Keratinocyte (primary cell): ENCODE results near the gene FOXE3. TPM values are rescaled to one million over a fixed set of nuclear protein-coding genes. Genes with fewer than 3 reads are reported as not detected.

ENCODE experiments used
- DNase-seq: peaks from one replicate; pipeline ENCODE4 v3.0.0-alpha.2; 2011; ENCODE audit warnings: low read depth, missing footprints, low spot score
- FAIRE-seq: peaks from 2 replicates; lab custom pipeline; 2011; peaks lifted over from hg19 to GRCh38; lab: Jason Lieb, UNC
- H2AFZ ChIP-seq: 2 replicates; pipeline ENCODE4 v1.6.0; 2012; ENCODE audit warnings: low read length, control low read depth, inconsistent platforms; ENCODE audit not compliant: control insufficient read depth
- H3K27ac ChIP-seq: 2 replicates; pipeline ENCODE4 v1.5.1; 2011; ENCODE audit warnings: low read length; ENCODE audit not compliant: control insufficient read depth, insufficient read depth
- H3K27me3 ChIP-seq: 3 replicates; pipeline ENCODE4 v1.6.0; 2011; ENCODE audit warnings: low read length; ENCODE audit not compliant: control insufficient read depth, insufficient read depth; ENCODE audit errors: extremely low read depth
- H3K36me3 ChIP-seq, 2 experiments: 2 replicates in 1 of 2; 3 replicates in 1 of 2; pipeline ENCODE4 v1.5.1; 2011; ENCODE audit warnings: low read length in 2 of 2, mild to moderate bottlenecking in 1 of 2; ENCODE audit not compliant: control insufficient read depth in 2 of 2, insufficient read depth in 2 of 2; ENCODE audit errors: extremely low read depth in 1 of 2
- H3K4me1 ChIP-seq: 3 replicates; pipeline ENCODE4 v1.5.1; 2011; ENCODE audit warnings: low read length; ENCODE audit not compliant: control insufficient read depth, insufficient read depth; ENCODE audit errors: extremely low read depth
- H3K4me2 ChIP-seq: 3 replicates; pipeline ENCODE4 v1.6.0; 2011; ENCODE audit warnings: low read depth, low read length; ENCODE audit not compliant: control insufficient read depth, insufficient read depth; ENCODE audit errors: extremely low read depth
- H3K4me3 ChIP-seq, 3 experiments: fragments of 200-600 bp in 1 of 3; sonication (generic) in 1 of 3; 2 replicates in 2 of 3; 3 replicates in 1 of 3; pipeline ENCODE4 v1.5.1; 2011 to 2016; ENCODE audit warnings: low read length in 3 of 3, mild to moderate bottlenecking in 3 of 3, control low read depth in 2 of 3, inconsistent platforms in 1 of 3, low read depth in 1 of 3, mixed read lengths in 1 of 3, mixed run types in 1 of 3, moderate library complexity in 1 of 3; ENCODE audit not compliant: control insufficient read depth in 2 of 3, insufficient read depth in 2 of 3; ENCODE audit errors: extremely low read depth in 1 of 3
- H3K79me2 ChIP-seq: 2 replicates; pipeline ENCODE4 v1.6.0; 2012; ENCODE audit warnings: low read length; ENCODE audit not compliant: control insufficient read depth, insufficient read depth
- H3K9ac ChIP-seq: 3 replicates; pipeline ENCODE4 v1.6.0; 2011; ENCODE audit warnings: low read length; ENCODE audit not compliant: control insufficient read depth, insufficient read depth; ENCODE audit errors: extremely low read depth
- H3K9me1 ChIP-seq: 3 replicates; pipeline ENCODE4 v1.6.0; 2011; ENCODE audit warnings: low read length; ENCODE audit not compliant: control insufficient read depth, insufficient read depth; ENCODE audit errors: extremely low read depth
- H3K9me3 ChIP-seq: 2 replicates; pipeline ENCODE4 v1.5.1; 2012; ENCODE audit warnings: low read depth, low read length; ENCODE audit not compliant: control insufficient read depth
- H4K20me1 ChIP-seq: 3 replicates; pipeline ENCODE4 v1.6.0; 2011; ENCODE audit warnings: low read length; ENCODE audit not compliant: control insufficient read depth, insufficient read depth; ENCODE audit errors: extremely low read depth
- EZH2 ChIP-seq: IDR thresholded peaks from one replicate; pipeline ENCODE4 v1.6.1; 2012; ENCODE audit warnings: inconsistent platforms, mild to moderate bottlenecking, low read length, moderate library complexity
- dilution Hi-C: fragments of 300-500 bp; cut with MboI; formaldehyde crosslinking; loops from one replicate; pipeline ENCODE4 v1.7.0; 2020; ENCODE audit warnings: low sequenced_read_pairs; ENCODE audit not compliant: extremely low pct_ligation_motif_present
- polyA plus RNA-seq, 5 experiments: library from polyadenylated mRNA; depleted of rRNA in 3 of 5; stranded (reverse) in 3 of 5; stranded (forward) in 1 of 5; unstranded in 1 of 5; fragments of >200 nt; gene quantifications; 1 replicate in 1 of 5; 2 replicates in 3 of 5; 3 replicates in 1 of 5; pipeline versions ENCODE4 v1.2.1 to v1.2.3, GENCODE V29; 2011 to 2012; ENCODE audit warnings: missing spikeins in 2 of 5, low read depth in 1 of 5, low replicate concordance in 1 of 5
- TF ChIP-seq, protein P1 (sequence below), 3 experiments: IDR thresholded peaks in 1 of 3; conservative IDR thresholded peaks in 1 of 3; optimal IDR thresholded peaks in 1 of 3; 2 replicates in 2 of 3; 3 replicates in 1 of 3; pipeline versions ENCODE3 to v1.5.1; 2011; ENCODE audit warnings: low read length in 3 of 3, mild to moderate bottlenecking in 3 of 3, moderate library complexity in 2 of 3, control low read depth in 1 of 3, inconsistent platforms in 1 of 3; ENCODE audit not compliant: insufficient read depth in 2 of 3; ENCODE audit errors: extremely low read depth in 1 of 3

Gene FOXE3
- polyA plus RNA-seq, 1 donor (not counting 4 experiments of a cell fraction or from before 2014, with no cell fraction given) = not detected

DNA sequence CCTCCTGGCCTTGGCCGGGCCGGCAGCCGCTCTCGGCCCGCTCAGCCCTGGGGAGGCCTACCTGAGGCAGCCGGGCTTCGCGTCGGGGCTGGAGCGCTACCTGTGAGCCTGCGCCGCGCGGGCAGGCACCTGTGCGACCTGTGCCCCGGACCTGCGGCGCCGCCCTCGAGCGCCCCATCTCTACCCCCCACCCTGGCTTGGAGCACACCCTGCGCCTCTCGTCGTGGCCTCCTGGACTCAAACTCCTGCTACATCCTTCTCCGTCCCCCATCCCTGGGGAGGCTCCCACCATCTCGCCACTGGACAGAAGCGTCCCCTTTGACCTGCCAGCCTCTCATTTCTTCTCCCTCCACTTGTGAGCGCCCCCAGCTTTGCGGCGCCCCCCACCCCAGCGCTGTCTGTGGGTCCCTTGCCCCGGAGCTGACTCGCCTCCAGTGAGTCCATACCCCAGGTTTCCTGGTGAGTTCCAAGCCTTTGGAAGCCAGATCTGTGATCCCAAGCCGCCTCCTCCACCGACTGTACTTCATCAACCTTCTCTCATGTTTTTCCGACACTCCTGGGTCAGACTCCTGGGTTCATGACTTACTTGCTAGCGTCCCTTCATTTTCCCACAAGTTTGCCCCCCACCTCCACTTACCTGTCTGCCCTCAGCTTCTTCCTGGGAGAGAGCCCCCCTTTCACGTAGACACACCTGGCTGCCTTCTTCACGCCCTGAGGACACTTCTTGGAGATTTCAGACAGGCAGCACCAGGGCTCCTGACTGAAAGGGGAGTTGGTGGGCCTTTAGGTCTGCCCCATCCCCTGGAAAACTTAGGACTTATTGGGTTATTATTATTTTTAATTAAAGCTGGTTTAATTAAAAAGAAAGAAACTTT is 1.3 kb downstream of the FOXE3 start:
- Histone ChIP-seq H3K9me1 (no peaks in the 10 kb centered on the region), H3K9ac (no peak overlapping the region), H3K79me2 (no peaks in the 10 kb centered on the region), H4K20me1 (no peaks in the 10 kb centered on the region), H3K4me3 (no peak overlapping the region), H3K27me3 (peaks cover 51% of the 10 kb centered on the region), H3K4me2 (no peak overlapping the region), H2AFZ (no peak overlapping the region), H3K36me3 (no peaks in the 10 kb centered on the region), H3K27ac (no peak overlapping the region), H3K9me3 (no peaks in the 10 kb centered on the region), H3K4me1 (no peaks in the 10 kb centered on the region)
- DNase-seq (no peak), FAIRE-seq (no peak)
- dilution Hi-C loops = no loop called here
- no peak for TF ChIP-seq EZH2
- TF ChIP-seq, protein P1, sequence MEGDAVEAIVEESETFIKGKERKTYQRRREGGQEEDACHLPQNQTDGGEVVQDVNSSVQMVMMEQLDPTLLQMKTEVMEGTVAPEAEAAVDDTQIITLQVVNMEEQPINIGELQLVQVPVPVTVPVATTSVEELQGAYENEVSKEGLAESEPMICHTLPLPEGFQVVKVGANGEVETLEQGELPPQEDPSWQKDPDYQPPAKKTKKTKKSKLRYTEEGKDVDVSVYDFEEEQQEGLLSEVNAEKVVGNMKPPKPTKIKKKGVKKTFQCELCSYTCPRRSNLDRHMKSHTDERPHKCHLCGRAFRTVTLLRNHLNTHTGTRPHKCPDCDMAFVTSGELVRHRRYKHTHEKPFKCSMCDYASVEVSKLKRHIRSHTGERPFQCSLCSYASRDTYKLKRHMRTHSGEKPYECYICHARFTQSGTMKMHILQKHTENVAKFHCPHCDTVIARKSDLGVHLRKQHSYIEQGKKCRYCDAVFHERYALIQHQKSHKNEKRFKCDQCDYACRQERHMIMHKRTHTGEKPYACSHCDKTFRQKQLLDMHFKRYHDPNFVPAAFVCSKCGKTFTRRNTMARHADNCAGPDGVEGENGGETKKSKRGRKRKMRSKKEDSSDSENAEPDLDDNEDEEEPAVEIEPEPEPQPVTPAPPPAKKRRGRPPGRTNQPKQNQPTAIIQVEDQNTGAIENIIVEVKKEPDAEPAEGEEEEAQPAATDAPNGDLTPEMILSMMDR (optimal IDR thresholded peaks at IDR 0.05 in 1 of 3, IDR thresholded peaks at IDR 0.05 in 1 of 3, conservative IDR thresholded peaks at IDR 0.05 in 1 of 3; ENCODE audit: extremely low read depth in 1 of 3, insufficient read depth in 2 of 3, low read length in 3 of 3) = no peak

DNA sequence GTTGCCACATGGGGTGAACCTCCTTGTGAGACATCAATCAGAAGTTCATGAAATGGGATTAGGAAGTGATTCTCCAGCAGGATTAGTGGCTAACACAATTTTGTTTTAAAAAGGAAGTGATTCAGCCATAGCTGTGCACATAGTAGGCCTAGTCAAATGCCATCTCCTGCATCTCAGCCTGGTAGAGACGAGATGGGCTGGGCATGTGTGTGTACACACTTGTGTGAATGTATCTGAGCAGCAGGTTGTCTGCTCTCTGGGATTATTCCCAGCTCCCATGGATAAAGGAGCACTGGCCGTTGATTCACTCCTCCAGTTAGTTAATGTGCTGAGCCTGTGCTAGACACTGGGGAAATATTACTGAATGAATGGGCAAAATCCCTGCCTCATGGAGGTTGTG is 2.0 kb downstream of the FOXE3 start:
- peaks cover 51% of the 10 kb centered on the region for H3K27me3 ChIP-seq
- H3K4me3 ChIP-seq = no peak overlapping the region
- no peaks in the 10 kb centered on the region for H3K79me2 ChIP-seq
- H3K27ac ChIP-seq = no peak overlapping the region
- DNase-seq (no peak), FAIRE-seq (no peak)
- H4K20me1 ChIP-seq = no peaks in the 10 kb centered on the region
- H3K4me2 ChIP-seq = no peak overlapping the region
- no peaks in the 10 kb centered on the region for H3K36me3 ChIP-seq
- H3K9me1 ChIP-seq = no peaks in the 10 kb centered on the region
- no peak overlapping the region for H2AFZ ChIP-seq
- no peaks in the 10 kb centered on the region for H3K4me1 ChIP-seq
- no peaks in the 10 kb centered on the region for H3K9me3 ChIP-seq
- H3K9ac ChIP-seq = no peak overlapping the region
- TF ChIP-seq, protein P1 (optimal IDR thresholded peaks at IDR 0.05 in 1 of 3, IDR thresholded peaks at IDR 0.05 in 1 of 3, conservative IDR thresholded peaks at IDR 0.05 in 1 of 3; ENCODE audit: extremely low read depth in 1 of 3, insufficient read depth in 2 of 3, low read length in 3 of 3) = no peak
- no peak for TF ChIP-seq EZH2
- dilution Hi-C loops = no loop called here
